Measurements from ENCODE around the gene MCUB.
A peak's percentile ranks its signal among the peaks of the same experiment; 100 is the strongest.

The MCUB gene

GRCh38 chr4:109713500-109713899 is 153.5 kb downstream of the MCUB start:
- no peak for TF ChIP-seq CTCF (IDR thresholded peaks at IDR 0.05; ENCODE audit: low read depth, low read length, missing control alignments)
- DNase-seq (ENCODE audit: low read depth) = no peak
- in situ Hi-C loops (cut with HindIII; ENCODE audit: low sequenced_read_pairs) = no loop called here
- H3K4me3 ChIP-seq (ENCODE audit: low read depth, low read length) = no peak overlapping the region

GRCh38 chr4:109718759-109719158 is 158.7 kb downstream of the MCUB start:
- in situ Hi-C loops (cut with HindIII; ENCODE audit: low sequenced_read_pairs) = no loop called here
- TF ChIP-seq CTCF (IDR thresholded peaks at IDR 0.05; ENCODE audit: low read depth, low read length, missing control alignments) = no peak
- DNase-seq (ENCODE audit: low read depth) = no peak
- no peak overlapping the region for H3K4me3 ChIP-seq (ENCODE audit: low read depth, low read length)

- in situ Hi-C loops (cut with HindIII; ENCODE audit: low sequenced_read_pairs) = no loop called here
- DNase-seq (ENCODE audit: low read depth) = no peak
- TF ChIP-seq CTCF (IDR thresholded peaks at IDR 0.05; ENCODE audit: low read depth, low read length, missing control alignments) = no peak
- H3K4me3 ChIP-seq (ENCODE audit: low read depth, low read length) = no peak overlapping the region
Observed at GRCh38 chr4:109719604-109720003, 159.6 kb downstream of the MCUB start.

GRCh38 chr4:109721033-109721432 is 161.0 kb downstream of the MCUB start:
- no peak for DNase-seq (ENCODE audit: low read depth)
- no peak overlapping the region for H3K4me3 ChIP-seq (ENCODE audit: low read depth, low read length)
- no peak for TF ChIP-seq CTCF (IDR thresholded peaks at IDR 0.05; ENCODE audit: low read depth, low read length, missing control alignments)
- in situ Hi-C loops (cut with HindIII; ENCODE audit: low sequenced_read_pairs) = no loop called here

- DNase-seq (ENCODE audit: low read depth) = no peak
- in situ Hi-C loops (cut with HindIII; ENCODE audit: low sequenced_read_pairs) = no loop called here
- no peak overlapping the region for H3K4me3 ChIP-seq (ENCODE audit: low read depth, low read length)
- TF ChIP-seq CTCF (IDR thresholded peaks at IDR 0.05; ENCODE audit: low read depth, low read length, missing control alignments) = no peak
Observed at GRCh38 chr4:109722357-109722756, 162.3 kb downstream of the MCUB start.

- no peak for DNase-seq (ENCODE audit: low read depth)
- TF ChIP-seq CTCF (IDR thresholded peaks at IDR 0.05; ENCODE audit: low read depth, low read length, missing control alignments) = no peak
- in situ Hi-C loops (cut with HindIII; ENCODE audit: low sequenced_read_pairs) = no loop called here
- H3K4me3 ChIP-seq (ENCODE audit: low read depth, low read length) = no peak overlapping the region
Observed at GRCh38 chr4:109723110-109723509, 163.1 kb downstream of the MCUB start.

- no peak for DNase-seq (ENCODE audit: low read depth)
- in situ Hi-C loops (cut with HindIII; ENCODE audit: low sequenced_read_pairs) = no loop called here
- no peak for TF ChIP-seq CTCF (IDR thresholded peaks at IDR 0.05; ENCODE audit: low read depth, low read length, missing control alignments)
- peak overlapping the region; percentile 64 for H3K4me3 ChIP-seq (ENCODE audit: low read depth, low read length)
Observed at GRCh38 chr4:109728385-109728784, 168.3 kb downstream of the MCUB start.

Measured in astrocyte of the cerebellum (primary cell).